Astrocyte of the cerebellum (primary cell): ENCODE measurements around the gene C15orf62.

Experiments used
- DNase-seq: peaks from one replicate; pipeline ENCODE4 v3.0.0-alpha.2; 2011; ENCODE audit warnings: low read depth
- H3K4me3 ChIP-seq: 2 replicates; pipeline ENCODE4 v1.5.1; 2011; ENCODE audit warnings: mild to moderate bottlenecking, low read depth, low read length, moderate library complexity
- in situ Hi-C: cut with HindIII; loops from 2 replicates; pipeline ENCODE4 v1.10.0; 2017; ENCODE audit warnings: low sequenced_read_pairs
- TF ChIP-seq, protein P1 (sequence below): IDR thresholded peaks from 2 replicates; pipeline ENCODE4 v1.5.1; 2012; ENCODE audit warnings: low read length, low read depth, moderate library complexity, mild to moderate bottlenecking; ENCODE audit errors: missing control alignments

The C15orf62 gene

DNA sequence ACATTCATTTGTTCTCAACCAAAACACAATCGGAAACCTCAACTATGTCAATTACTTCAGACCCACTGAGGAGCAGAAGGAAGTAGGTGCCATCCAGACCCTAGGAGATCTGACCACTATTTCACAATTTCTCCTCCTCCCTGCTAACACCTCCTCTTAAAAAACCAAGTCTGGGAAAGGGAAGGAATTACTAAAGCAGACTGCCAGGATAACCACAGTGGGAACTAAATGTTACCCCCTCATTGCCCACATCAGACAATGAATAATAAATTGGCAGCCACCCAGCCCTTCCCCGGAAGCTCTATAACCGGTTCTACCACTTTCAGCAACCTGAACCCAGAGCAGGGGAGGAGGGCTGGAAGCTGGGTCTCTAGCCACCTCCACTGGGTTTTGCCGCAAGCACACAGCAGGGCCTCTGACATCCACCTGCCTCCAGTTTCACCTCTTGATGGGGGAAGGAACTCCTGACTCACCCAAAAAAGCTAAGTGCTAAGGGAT is 17.6 kb downstream of the C15orf62 start:
- H3K4me3 ChIP-seq, result no peak overlapping the region
- in situ Hi-C loops, result no loop called here
- TF ChIP-seq, protein P1, sequence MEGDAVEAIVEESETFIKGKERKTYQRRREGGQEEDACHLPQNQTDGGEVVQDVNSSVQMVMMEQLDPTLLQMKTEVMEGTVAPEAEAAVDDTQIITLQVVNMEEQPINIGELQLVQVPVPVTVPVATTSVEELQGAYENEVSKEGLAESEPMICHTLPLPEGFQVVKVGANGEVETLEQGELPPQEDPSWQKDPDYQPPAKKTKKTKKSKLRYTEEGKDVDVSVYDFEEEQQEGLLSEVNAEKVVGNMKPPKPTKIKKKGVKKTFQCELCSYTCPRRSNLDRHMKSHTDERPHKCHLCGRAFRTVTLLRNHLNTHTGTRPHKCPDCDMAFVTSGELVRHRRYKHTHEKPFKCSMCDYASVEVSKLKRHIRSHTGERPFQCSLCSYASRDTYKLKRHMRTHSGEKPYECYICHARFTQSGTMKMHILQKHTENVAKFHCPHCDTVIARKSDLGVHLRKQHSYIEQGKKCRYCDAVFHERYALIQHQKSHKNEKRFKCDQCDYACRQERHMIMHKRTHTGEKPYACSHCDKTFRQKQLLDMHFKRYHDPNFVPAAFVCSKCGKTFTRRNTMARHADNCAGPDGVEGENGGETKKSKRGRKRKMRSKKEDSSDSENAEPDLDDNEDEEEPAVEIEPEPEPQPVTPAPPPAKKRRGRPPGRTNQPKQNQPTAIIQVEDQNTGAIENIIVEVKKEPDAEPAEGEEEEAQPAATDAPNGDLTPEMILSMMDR, result no peak
- DNase-seq, result peak; percentile 91

DNA sequence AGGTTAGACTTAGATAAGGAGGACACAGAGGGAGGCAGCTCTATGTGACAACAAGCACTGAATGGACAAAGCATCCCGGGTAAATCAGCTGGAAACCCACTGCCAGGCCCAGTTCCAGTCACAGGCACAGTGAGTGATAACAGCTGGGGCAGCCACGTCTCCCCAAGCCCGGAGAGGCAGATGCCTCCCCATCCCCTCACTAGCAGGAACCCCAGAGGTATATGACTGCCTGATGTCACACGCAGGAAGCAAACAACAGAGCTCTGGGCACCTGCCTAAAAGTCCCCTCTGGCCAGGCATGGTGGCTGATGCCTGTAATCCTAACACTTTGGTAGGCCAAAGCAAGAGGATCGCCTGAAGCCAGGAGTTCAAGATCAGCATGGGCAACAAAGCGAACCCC is 18.2 kb downstream of the C15orf62 start:
- DNase-seq, result no peak
- no peak overlapping the region for H3K4me3 ChIP-seq
- in situ Hi-C loops, result no loop called here
- TF ChIP-seq, protein P1, result no peak

DNA sequence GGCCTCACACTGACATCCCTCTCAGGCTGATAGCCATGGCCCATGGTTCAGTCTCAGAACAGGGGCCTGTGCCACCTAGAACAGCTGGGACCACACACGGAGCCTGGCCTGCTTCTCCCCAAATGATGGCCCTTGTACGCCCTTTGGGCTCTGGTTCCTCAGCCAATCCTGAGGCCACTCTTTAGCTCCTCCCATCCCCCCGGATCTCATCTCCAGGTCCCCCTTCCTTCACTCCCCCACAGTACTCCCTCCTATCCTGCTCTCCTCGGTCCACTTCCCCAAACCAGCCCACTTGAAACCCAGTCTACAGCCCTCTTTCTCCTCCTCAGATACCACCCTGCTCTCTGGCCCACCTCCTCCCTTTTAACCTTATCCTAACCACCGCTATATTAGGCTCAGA is 19.3 kb downstream of the C15orf62 start:
- H3K4me3 ChIP-seq, result no peak overlapping the region
- DNase-seq, result no peak
- in situ Hi-C loops, result no loop called here
- TF ChIP-seq, protein P1, result no peak

DNA sequence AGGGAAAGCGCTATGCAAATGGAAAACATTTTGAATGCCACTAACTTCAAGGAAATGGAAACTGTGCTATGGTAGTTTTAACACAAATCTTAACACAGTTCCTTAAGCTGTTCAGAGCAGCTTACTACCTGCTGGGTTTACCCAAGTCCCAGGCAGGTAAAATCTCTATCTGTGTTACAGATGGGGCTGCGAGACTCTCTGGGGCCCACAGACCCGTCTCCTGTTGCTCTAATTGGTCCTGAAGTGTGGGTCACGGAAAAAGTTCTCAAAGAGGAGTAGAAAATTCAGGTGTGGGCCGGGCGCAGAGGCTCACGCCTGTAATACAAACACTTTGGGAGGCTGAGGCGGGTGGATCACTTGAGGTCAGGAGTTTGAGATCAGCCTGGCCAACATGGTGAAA is 20.2 kb downstream of the C15orf62 start:
- DNase-seq, result no peak
- in situ Hi-C loops, result no loop called here
- TF ChIP-seq, protein P1, result no peak
- H3K4me3 ChIP-seq, result no peak overlapping the region

DNA sequence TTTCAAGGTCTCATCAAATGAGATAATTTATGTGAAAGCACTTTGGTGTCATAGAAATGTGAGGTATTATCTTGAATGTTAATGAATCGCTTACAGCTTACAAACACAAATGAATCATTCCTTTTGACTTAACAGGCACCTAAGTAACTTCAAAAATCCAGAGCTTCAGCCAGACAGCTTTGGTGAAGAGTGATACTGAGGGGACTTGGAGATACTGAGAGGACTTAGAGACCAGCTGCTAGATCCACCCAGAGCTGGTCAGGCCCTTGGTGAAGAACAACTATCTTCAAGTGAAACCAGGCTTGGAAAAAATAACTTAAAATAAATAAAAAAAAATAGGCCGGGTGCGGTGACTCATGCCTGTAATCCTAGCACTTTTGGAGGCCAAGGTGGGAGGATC is 20.9 kb downstream of the C15orf62 start:
- no peak for DNase-seq
- TF ChIP-seq, protein P1, result no peak
- no peak overlapping the region for H3K4me3 ChIP-seq
- in situ Hi-C loops, result no loop called here

DNA sequence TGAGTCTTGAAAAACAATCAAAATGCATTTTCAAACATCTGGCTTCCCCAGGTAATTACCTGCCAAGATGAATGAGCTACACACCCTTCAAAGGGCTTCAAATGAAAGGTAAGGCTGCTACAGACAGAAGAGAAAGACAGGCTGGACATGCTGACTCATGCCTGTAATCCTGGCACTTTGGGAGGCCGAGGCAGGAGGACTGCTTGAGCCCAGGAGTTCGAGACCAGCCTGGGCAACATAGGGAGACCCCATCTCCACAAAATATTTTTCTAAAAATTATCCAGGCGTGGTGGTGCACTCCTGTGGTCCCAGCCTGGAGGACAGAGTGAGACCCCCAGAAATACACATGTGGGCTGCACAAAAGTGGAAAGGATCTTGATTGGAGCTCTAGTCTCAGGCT is 22.6 kb downstream of the C15orf62 start:
- H3K4me3 ChIP-seq, result no peak overlapping the region
- no peak for DNase-seq
- in situ Hi-C loops, result no loop called here
- TF ChIP-seq, protein P1, result no peak
